ENCODE results near the gene KCNAB2. TPM values are rescaled to one million over a fixed set of nuclear protein-coding genes. Genes with fewer than 3 reads are reported as not detected.

The KCNAB2 gene
- total RNA-seq, 2 donors from 2014 or later: 203 to 207 TPM

DNA sequence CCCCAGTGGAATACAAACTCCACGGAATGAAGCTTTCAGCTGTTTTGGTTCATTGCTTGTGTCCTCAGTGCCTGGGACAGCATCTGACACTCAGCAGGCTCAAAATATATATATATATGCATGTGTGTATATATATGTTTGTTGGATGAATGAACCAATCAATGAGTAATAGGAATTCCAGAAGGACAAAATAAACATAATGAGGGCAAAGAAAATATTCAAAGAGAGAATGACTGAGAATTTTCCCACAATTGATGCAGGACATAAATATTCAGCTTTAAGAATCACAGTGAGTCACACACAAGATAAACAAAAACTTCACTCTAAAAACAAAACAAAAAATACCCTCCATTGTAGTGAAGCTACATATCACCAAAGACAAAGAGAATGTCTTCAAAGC is 70.4 kb downstream of the KCNAB2 start:
- DNase-seq: no peak
- Mint-ChIP-seq H3K4me1 (no peaks in the 10 kb centered on the region), H3K27ac (no peak overlapping the region), H3K4me3 (no peak overlapping the region), H3K27me3 (peaks cover 4% of the 10 kb centered on the region), H3K36me3 (ENCODE audit: low read depth) (no peaks in the 10 kb centered on the region)
- no peaks in the 10 kb centered on the region for H3K9me3 ChIP-seq (ENCODE audit: control insufficient read depth, low read length, poor library complexity, severe bottlenecking)
- no peak for ATAC-seq

DNA sequence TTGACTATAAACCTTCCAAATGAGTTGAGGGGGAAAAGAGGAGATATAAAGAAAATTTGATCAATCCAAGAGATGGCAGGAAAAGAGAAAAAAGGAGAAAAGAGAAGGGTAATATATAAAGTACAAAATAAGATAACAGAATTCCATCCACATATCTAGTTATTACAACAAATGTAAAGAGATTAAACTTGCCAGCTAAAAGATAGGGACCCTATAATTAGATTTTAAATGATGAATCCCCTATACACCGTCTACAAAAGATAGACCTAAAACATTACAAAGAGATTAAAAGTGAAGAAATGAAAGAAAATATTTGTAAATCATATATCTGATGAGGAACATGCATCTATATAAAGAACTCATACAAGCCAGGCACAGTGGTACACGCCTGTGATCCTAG is 71.4 kb downstream of the KCNAB2 start:
- DNase-seq (no peak), ATAC-seq (no peak)
- Mint-ChIP-seq H3K27ac (no peak overlapping the region), H3K36me3 (ENCODE audit: low read depth) (no peaks in the 10 kb centered on the region), H3K27me3 (peaks cover 4% of the 10 kb centered on the region), H3K4me3 (no peak overlapping the region), H3K4me1 (no peaks in the 10 kb centered on the region)
- H3K9me3 ChIP-seq (ENCODE audit: control insufficient read depth, low read length, poor library complexity, severe bottlenecking): no peaks in the 10 kb centered on the region

DNA sequence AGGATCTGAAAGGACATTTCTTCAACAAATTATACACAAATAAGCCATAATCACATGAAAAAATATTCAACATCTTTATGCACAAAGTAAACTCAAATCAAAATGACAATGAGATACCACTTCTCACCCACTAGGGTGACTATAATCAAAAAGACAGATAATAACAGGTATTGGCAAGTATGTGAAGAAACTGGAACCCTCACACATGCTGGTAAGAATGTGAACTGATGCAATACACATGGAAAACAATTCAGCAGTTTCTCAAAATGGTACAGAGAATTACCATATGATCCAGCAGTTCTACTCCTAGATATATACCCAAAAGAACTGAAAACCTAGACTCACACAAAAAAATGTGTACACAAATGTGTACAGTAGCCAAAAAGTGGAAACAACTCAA is 71.9 kb downstream of the KCNAB2 start:
- Mint-ChIP-seq H3K36me3 (ENCODE audit: low read depth) (no peaks in the 10 kb centered on the region), H3K27me3 (no peaks in the 10 kb centered on the region), H3K4me3 (no peak overlapping the region), H3K4me1 (no peaks in the 10 kb centered on the region), H3K27ac (no peak overlapping the region)
- DNase-seq: no peak
- H3K9me3 ChIP-seq (ENCODE audit: control insufficient read depth, low read length, poor library complexity, severe bottlenecking): no peaks in the 10 kb centered on the region
- no peak for ATAC-seq

DNA sequence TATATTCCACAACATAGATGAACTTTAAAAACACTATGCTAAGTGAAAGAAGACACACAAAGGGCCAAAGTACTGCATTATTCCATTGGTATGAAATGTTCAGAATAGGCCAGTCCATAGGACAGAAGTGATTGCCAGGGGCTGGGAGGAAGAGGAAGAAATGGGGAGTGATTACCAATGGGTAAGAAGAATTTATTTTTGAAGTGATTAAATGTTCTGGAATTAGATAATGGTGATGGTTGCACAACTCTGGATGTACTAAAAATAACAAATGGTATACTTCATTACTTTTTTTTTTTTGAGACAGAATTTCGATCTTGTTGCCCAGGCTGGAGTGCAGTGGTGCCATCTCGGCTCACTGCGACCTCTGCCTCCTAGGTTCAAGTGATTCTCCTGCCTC is 72.7 kb downstream of the KCNAB2 start:
- ATAC-seq (no peak), DNase-seq (no peak)
- H3K36me3 Mint-ChIP-seq (ENCODE audit: low read depth): no peaks in the 10 kb centered on the region
- H3K4me1 Mint-ChIP-seq: no peaks in the 10 kb centered on the region
- no peaks in the 10 kb centered on the region for H3K27me3 Mint-ChIP-seq
- no peak overlapping the region for H3K27ac Mint-ChIP-seq
- H3K4me3 Mint-ChIP-seq: no peak overlapping the region
- no peaks in the 10 kb centered on the region for H3K9me3 ChIP-seq (ENCODE audit: control insufficient read depth, low read length, poor library complexity, severe bottlenecking)

DNA sequence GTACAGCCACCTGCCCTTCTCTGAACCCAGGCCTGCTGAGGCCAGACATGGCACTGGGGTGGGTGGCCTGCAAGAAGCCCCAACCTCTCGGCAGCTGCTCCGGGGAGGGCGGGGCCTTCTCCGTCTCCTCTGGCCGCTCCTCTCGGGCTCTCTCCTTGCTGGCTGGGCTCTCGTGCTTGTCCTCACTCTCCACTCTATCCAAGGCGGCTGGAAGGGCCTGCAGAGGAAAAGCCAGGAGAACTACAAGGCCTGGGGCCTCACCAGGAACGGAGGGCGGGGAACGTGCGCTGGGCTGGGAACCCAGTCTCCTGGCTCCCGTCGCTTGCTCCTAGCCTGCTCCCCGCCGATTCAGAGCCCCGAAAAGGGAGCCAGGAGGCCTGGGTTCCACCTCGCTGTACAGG is 75.3 kb downstream of the KCNAB2 start:
- ATAC-seq: no peak
- no peak overlapping the region for H3K4me3 Mint-ChIP-seq
- no peaks in the 10 kb centered on the region for H3K9me3 ChIP-seq (ENCODE audit: control insufficient read depth, low read length, poor library complexity, severe bottlenecking)
- no peak overlapping the region for H3K27ac Mint-ChIP-seq
- H3K27me3 Mint-ChIP-seq: peaks cover 5% of the 10 kb centered on the region
- peaks cover 2% of the 10 kb centered on the region for H3K4me1 Mint-ChIP-seq
- DNase-seq: no peak
- no peaks in the 10 kb centered on the region for H3K36me3 Mint-ChIP-seq (ENCODE audit: low read depth)

DNA sequence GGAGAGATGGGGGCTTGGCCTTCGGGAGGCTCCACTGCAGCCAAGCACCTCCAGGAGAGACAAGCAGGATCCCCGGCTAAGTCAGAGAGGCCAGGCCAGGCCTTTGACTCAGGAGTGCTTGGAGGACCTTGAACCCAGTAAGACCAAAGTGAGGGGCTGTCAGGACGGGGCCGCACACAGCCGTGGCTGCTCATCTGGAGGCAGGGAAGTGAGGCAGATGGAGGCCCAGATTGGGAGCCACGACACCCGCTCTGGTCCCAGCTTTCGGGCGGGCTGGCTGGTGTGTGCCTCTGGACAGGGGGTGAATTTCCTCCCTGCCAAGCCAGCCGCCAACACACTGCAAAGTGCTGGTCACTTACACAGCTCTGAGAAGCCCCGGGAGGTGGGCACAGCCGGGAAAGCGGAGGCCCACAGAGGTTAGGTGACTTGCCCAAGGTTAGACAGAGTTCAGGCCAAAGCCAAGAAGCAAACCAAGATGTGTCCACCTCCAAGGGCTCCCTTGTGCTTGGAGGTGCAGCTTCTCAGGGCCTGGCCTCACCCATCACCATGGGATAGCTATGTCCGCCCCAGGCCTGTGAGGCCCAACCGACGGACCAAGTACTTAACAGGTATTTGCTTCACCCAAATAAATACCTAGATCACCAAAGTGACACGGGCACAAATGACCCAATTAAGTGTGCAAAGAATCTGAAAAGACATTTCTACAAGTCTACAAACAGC is 76.1 kb downstream of the KCNAB2 start:
- no peak for ATAC-seq
- no peak for DNase-seq
- Mint-ChIP-seq H3K36me3 (ENCODE audit: low read depth) (no peaks in the 10 kb centered on the region), H3K4me3 (no peak overlapping the region), H3K27me3 (peaks cover 5% of the 10 kb centered on the region), H3K4me1 (peaks cover 5% of the 10 kb centered on the region), H3K27ac (no peak overlapping the region)
- H3K9me3 ChIP-seq (ENCODE audit: control insufficient read depth, low read length, poor library complexity, severe bottlenecking): no peaks in the 10 kb centered on the region

DNA sequence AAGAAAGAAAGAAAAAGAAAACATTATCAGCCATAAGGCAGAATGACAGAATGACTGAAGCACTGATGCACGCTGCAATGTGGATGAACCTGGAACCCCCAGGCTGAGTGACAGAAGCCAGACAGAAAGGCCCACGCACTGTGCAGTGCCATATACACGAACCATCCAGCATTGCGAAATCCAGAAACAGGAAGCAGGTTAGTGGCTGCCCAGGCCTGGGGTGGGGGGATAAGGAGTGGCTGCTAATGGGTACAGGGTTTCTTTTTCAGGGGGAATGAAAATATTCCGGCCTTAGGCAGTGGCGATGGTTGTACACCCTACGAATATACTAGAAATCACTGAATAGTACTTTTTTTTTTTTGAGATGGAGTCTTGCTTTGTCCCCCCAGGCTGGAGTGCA is 77.4 kb downstream of the KCNAB2 start:
- H3K4me3 Mint-ChIP-seq: no peak overlapping the region
- H3K36me3 Mint-ChIP-seq (ENCODE audit: low read depth): no peaks in the 10 kb centered on the region
- H3K27me3 Mint-ChIP-seq: peaks cover 5% of the 10 kb centered on the region
- H3K9me3 ChIP-seq (ENCODE audit: control insufficient read depth, low read length, poor library complexity, severe bottlenecking): no peaks in the 10 kb centered on the region
- no peak overlapping the region for H3K27ac Mint-ChIP-seq
- ATAC-seq (no peak), DNase-seq (no peak)
- H3K4me1 Mint-ChIP-seq: peaks cover 9% of the 10 kb centered on the region

DNA sequence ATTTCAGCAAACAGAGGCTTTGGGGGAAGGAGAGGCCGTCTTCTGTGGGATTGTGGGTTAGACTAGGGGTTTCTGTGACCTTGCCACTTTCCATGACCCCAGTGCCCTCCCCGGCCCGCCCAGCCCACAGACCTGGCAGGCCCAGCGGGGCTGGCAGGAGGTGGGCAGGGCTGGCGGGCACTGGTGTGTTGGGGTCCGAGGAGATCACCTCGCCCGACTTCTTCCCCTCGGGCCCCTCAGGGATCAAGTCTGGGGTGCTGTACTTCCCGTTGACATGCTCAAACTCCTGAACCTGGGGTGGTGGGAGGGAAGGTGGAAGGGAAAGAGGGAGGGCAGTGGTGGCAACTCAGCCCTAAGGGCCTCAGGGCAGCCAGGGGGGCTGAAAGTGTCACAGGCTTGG is 78.1 kb downstream of the KCNAB2 start:
- H3K36me3 Mint-ChIP-seq (ENCODE audit: low read depth): no peaks in the 10 kb centered on the region
- DNase-seq: no peak
- H3K4me1 Mint-ChIP-seq: peaks cover 11% of the 10 kb centered on the region
- H3K27me3 Mint-ChIP-seq: peaks cover 5% of the 10 kb centered on the region
- ATAC-seq: no peak
- H3K9me3 ChIP-seq (ENCODE audit: control insufficient read depth, low read length, poor library complexity, severe bottlenecking): no peaks in the 10 kb centered on the region
- no peak overlapping the region for H3K4me3 Mint-ChIP-seq
- H3K27ac Mint-ChIP-seq: no peak overlapping the region

DNA sequence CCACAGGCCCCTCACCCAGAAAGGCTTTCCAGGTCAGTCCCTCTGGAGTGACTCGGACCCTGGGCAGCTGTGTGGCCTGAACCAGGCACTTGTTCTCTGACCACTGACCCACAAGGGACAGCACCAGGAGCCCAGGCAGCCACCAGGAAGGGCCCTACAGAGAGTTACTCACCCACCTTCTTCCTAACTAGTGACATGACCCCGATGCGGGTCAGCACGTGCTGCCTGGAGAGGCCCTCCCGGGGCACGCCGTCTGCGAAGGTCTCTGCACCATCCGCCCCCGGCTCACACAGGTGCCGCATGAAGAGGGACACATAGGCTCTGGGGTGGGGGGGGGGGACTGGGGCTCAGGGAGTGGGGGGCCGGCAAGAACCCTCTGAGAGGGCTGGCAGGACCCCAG is 78.7 kb downstream of the KCNAB2 start:
- Mint-ChIP-seq H3K36me3 (ENCODE audit: low read depth) (no peaks in the 10 kb centered on the region), H3K27ac (no peak overlapping the region), H3K27me3 (peaks cover 5% of the 10 kb centered on the region), H3K4me3 (no peak overlapping the region), H3K4me1 (peaks cover 12% of the 10 kb centered on the region)
- ATAC-seq (no peak), DNase-seq (no peak)
- no peaks in the 10 kb centered on the region for H3K9me3 ChIP-seq (ENCODE audit: control insufficient read depth, low read length, poor library complexity, severe bottlenecking)

DNA sequence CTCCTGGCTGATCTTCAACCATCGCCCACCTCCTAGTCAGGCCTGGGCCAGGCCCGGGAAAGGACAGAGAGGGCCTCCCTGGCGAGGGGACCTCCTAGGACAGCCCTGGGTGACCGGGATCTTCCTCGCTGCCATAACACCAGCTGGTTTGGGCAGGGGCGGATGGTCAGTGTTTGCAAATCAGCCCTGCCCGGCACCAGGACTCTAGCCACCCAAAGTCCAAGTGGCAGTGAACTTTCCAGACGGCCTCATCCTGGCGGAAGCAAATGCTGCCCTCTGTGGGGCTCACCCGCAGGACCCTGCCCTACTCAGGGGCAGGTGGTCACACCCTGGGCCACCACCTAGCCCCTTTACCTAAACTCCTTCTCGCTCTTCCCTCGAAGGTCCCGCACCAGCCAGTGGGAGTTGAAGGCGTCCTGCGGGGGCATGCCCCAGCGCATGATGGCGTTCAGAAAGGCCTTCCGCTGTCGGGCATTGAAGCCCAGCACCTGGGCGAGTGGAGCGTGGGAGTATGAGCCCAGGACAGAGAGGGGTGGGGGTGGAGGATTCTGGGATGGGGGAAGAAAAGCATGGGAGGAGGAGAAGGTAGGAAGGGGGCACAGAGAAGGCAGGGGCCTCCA is 79.2 kb downstream of the KCNAB2 start:
- H3K4me3 Mint-ChIP-seq: no peak overlapping the region
- no peak for DNase-seq

DNA sequence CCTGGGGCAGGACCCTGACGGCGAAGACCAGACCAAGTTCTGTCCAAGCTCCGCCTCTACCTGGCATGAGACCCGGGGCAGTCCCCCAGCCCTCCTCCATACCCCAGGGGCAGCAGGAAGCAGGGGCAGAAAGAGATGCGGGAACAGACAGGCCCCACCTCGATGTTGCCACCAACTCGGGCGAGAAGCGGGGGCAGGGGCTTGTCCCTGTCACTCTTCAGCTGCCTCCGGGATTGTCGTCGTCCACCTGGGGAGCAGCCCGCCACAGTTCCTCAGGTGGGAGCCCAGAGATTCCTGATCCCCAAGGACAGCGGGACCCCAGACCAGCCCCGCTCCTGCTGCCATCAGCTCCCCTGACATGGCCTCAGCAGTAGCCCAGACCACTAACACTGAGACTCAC is 79.7 kb downstream of the KCNAB2 start:
- peaks cover 12% of the 10 kb centered on the region for H3K4me1 Mint-ChIP-seq
- H3K4me3 Mint-ChIP-seq: no peak overlapping the region
- H3K27ac Mint-ChIP-seq: no peak overlapping the region
- no peak for DNase-seq
- ATAC-seq: no peak
- no peaks in the 10 kb centered on the region for H3K9me3 ChIP-seq (ENCODE audit: control insufficient read depth, low read length, poor library complexity, severe bottlenecking)
- peaks cover 5% of the 10 kb centered on the region for H3K27me3 Mint-ChIP-seq
- no peaks in the 10 kb centered on the region for H3K36me3 Mint-ChIP-seq (ENCODE audit: low read depth)

More for the DNA sequence above, 79.2 kb downstream of the KCNAB2 start:
- Mint-ChIP-seq H3K27me3 (peaks cover 5% of the 10 kb centered on the region), H3K4me1 (peaks cover 12% of the 10 kb centered on the region), H3K36me3 (ENCODE audit: low read depth) (no peaks in the 10 kb centered on the region), H3K27ac (no peak overlapping the region)
- H3K9me3 ChIP-seq (ENCODE audit: control insufficient read depth, low read length, poor library complexity, severe bottlenecking): no peaks in the 10 kb centered on the region
- no peak for ATAC-seq

DNA sequence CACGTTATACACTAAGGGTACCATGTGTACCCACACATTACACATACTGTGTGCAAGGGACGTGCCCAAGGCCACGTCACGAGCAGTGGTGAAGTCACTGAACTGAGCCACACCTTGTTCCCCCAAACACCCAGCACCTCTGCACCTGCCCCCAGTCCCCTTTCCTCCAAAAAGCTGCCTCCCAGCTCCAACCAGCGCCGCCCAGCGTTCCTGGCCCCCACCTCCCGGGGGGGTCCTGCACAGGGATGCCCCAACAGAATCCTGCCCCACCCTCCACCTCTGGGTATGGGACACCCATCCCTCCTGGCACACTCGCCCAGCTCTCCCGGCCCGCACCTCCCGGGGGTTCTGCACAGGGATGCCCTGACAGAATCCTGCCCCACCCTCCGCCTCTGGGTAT is 80.3 kb downstream of the KCNAB2 start:
- Mint-ChIP-seq H3K27me3 (peaks cover 5% of the 10 kb centered on the region), H3K4me3 (no peak overlapping the region), H3K36me3 (ENCODE audit: low read depth) (no peaks in the 10 kb centered on the region), H3K4me1 (peaks cover 12% of the 10 kb centered on the region), H3K27ac (no peak overlapping the region)
- DNase-seq (no peak), ATAC-seq (no peak)
- no peaks in the 10 kb centered on the region for H3K9me3 ChIP-seq (ENCODE audit: control insufficient read depth, low read length, poor library complexity, severe bottlenecking)

DNA sequence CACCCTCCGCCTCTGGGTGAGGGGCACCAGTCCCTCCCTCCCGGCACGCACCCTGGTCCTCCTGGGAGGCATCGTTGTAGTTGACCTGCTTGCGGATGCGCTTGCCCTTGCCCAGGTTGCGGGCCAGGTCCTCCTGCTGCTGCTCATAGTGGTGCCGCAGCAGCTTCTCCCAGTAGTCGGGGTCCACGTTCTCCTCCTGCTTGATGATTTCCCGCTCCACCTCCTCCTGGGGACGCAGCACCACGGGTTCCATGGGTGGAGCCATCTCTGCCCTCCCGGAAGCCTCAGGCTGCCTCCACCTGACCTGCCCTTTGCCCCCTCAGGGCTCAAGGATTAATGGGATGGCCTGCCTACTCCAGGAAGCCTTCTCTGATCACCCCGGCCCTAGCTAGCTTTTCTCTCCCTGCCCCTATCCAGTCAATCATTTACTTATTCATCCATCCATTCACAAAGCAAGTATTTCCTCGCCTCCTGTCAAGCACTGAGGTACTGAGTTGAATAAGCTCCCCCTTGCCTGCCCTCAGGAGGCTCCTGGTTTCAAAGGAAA is 80.9 kb downstream of the KCNAB2 start:
- H3K9me3 ChIP-seq (ENCODE audit: control insufficient read depth, low read length, poor library complexity, severe bottlenecking): no peaks in the 10 kb centered on the region
- no peak for DNase-seq
- Mint-ChIP-seq H3K4me3 (no peak overlapping the region), H3K36me3 (ENCODE audit: low read depth) (no peaks in the 10 kb centered on the region), H3K4me1 (peaks cover 12% of the 10 kb centered on the region), H3K27me3 (peaks cover 5% of the 10 kb centered on the region), H3K27ac (no peak overlapping the region)
- no peak for ATAC-seq
